Measurements from ENCODE around the gene COL12A1. TPM values are rescaled to one million over a fixed set of nuclear protein-coding genes. Genes with fewer than 3 reads are reported as not detected.

COL12A1 gene
- total RNA-seq, 4 donors from 2014 or later: 42.2 to 132 (median 55.0) TPM

- WGBS, 2 donors: 41 to 43% methylated on average over 16 to 26 of the region's 33 CpGs
Measured at GRCh38 chr6:75084872-75085381, 120.9 kb downstream of the COL12A1 start.

GRCh38 chr6:75084018-75084417 is 121.8 kb downstream of the COL12A1 start:
- TF ChIP-seq CTCF (IDR thresholded peaks at IDR 0.05) (no peak), POLR2A (IDR thresholded peaks at IDR 0.05) (no peak)
- no peak overlapping the region for H3K4me3 ChIP-seq (ENCODE audit: low read depth, poor library complexity, severe bottlenecking)
- 48 to 54% methylated on average over 4 of the region's 4 CpGs for WGBS, 2 donors
- DNase-seq (ENCODE audit: low spot score in 2 of 2): no peak
- intact Hi-C loops (cut with DNase I; ENCODE audit: low total_unique reads): no loop called here

More at GRCh38 chr6:75084872-75085381, 120.9 kb downstream of the COL12A1 start:
- peak overlapping the region; percentile 16 for H3K4me3 ChIP-seq (ENCODE audit: low read depth, poor library complexity, severe bottlenecking)
- DNase-seq (ENCODE audit: low spot score in 2 of 2): no peak
- intact Hi-C loops (cut with DNase I; ENCODE audit: low total_unique reads): no loop called here
- no peak for TF ChIP-seq CTCF (IDR thresholded peaks at IDR 0.05)
- no peak for TF ChIP-seq POLR2A (IDR thresholded peaks at IDR 0.05)

- intact Hi-C loops (cut with DNase I; ENCODE audit: low total_unique reads): no loop called here
Measured at GRCh38 chr6:75081921-75082320, 123.9 kb downstream of the COL12A1 start.

GRCh38 chr6:75081047-75081446 is 124.8 kb downstream of the COL12A1 start:
- WGBS, 2 donors: 98 to 100% methylated on average over 2 of the region's 2 CpGs
- no peak for TF ChIP-seq CTCF (IDR thresholded peaks at IDR 0.05)
- no peak for TF ChIP-seq POLR2A (IDR thresholded peaks at IDR 0.05)
- intact Hi-C loops (cut with DNase I; ENCODE audit: low total_unique reads): no loop called here
- DNase-seq (ENCODE audit: low spot score in 2 of 2): no peak
- no peak overlapping the region for H3K4me3 ChIP-seq (ENCODE audit: low read depth, poor library complexity, severe bottlenecking)

More at GRCh38 chr6:75081921-75082320, 123.9 kb downstream of the COL12A1 start:
- no peak for DNase-seq (ENCODE audit: low spot score in 2 of 2)
- no peak overlapping the region for H3K4me3 ChIP-seq (ENCODE audit: low read depth, poor library complexity, severe bottlenecking)
- TF ChIP-seq CTCF (IDR thresholded peaks at IDR 0.05) (no peak), POLR2A (IDR thresholded peaks at IDR 0.05) (no peak)

GRCh38 chr6:75079589-75079988 is 126.3 kb downstream of the COL12A1 start:
- H3K4me3 ChIP-seq (ENCODE audit: low read depth, poor library complexity, severe bottlenecking): no peak overlapping the region
- DNase-seq (ENCODE audit: low spot score in 2 of 2): no peak
- intact Hi-C loops (cut with DNase I; ENCODE audit: low total_unique reads): no loop called here
- 96 to 97% methylated on average over 2 of the region's 2 CpGs for WGBS, 2 donors
- TF ChIP-seq POLR2A (IDR thresholded peaks at IDR 0.05): no peak
- TF ChIP-seq CTCF (IDR thresholded peaks at IDR 0.05): no peak

GRCh38 chr6:75077701-75078100 is 128.2 kb downstream of the COL12A1 start:
- 38% methylated on average over 2 of the region's 2 CpGs for whole genome bisulfite sequencing, 2 donors
- no peak overlapping the region for H3K4me3 ChIP-seq (ENCODE audit: low read depth, poor library complexity, severe bottlenecking)
- no peak for TF ChIP-seq CTCF (IDR thresholded peaks at IDR 0.05)
- no peak for TF ChIP-seq POLR2A (IDR thresholded peaks at IDR 0.05)
- no peak for DNase-seq (ENCODE audit: low spot score in 2 of 2)
- intact Hi-C loops (cut with DNase I; ENCODE audit: low total_unique reads): no loop called here
